Activated CD4-positive, alpha-beta T cell treated with anti-CD3 and anti-CD28 coated beads, Interleukin-2, amount 10 ng/mL, durations not matched to agents 7 days and 5 days (primary cell): ENCODE data around the gene LBHD2. TPM values are rescaled to one million over a fixed set of nuclear protein-coding genes. Genes with fewer than 3 reads are reported as not detected.

Experiments
- CTCF ChIA-PET: fragments of 350-600 bp; sonication (Branson Sonifier 250); formaldehyde crosslinking; loops from one replicate; lab custom pipeline; 2021; ENCODE audit warnings: antibody characterized with exemption; lab: Charles Lee
- POLR2A ChIA-PET: fragments of 350-600 bp; sonication (Branson Sonifier 250); formaldehyde crosslinking; loops from one replicate; lab custom pipeline; 2021; ENCODE audit warnings: antibody characterized with exemption; lab: Charles Lee
- DNase-seq: peaks from one replicate; pipeline ENCODE4 v3.0.0-alpha.2; 2020
- H3K27ac Mint-ChIP-seq: one replicate; pipeline ENCODE4 v1.8.0; 2021; ENCODE audit warnings: mild to moderate bottlenecking, moderate library complexity, mixed read lengths
- H3K27me3 Mint-ChIP-seq: one replicate; pipeline ENCODE4 v1.8.0; 2021; ENCODE audit warnings: mixed read lengths
- H3K36me3 Mint-ChIP-seq: one replicate; pipeline ENCODE4 v1.8.0; 2021; ENCODE audit warnings: low read depth, mixed read lengths
- H3K4me1 Mint-ChIP-seq: one replicate; pipeline ENCODE4 v1.8.0; 2021; ENCODE audit warnings: mixed read lengths
- H3K4me3 Mint-ChIP-seq: one replicate; pipeline ENCODE4 v1.8.0; 2021; ENCODE audit warnings: mild to moderate bottlenecking, moderate library complexity, mixed read lengths
- H3K9me3 Mint-ChIP-seq: one replicate; pipeline ENCODE4 v1.8.0; 2021; ENCODE audit warnings: mixed read lengths
- total RNA-seq, 2 experiments: library from RNA; stranded (reverse); gene quantifications; one replicate each; pipeline ENCODE4 v1.2.3, GENCODE V29; 2021

The LBHD2 gene
- total RNA-seq, 2 experiments from 2014 or later, result not detected

GRCh38 chr14:103087343-103087835 lies 3.4 kb downstream of the LBHD2 start:
- no peak for DNase-seq
- ChIA-PET CTCF (interaction anchor here (0.6 to 2.4 kb wide), 3 partner anchors 13 to 382 kb away, joined by 3 to 7 read pairs (median 5); no protein-coding TSS in a partner anchor), POLR2A (no interaction called here)
- H3K27me3 Mint-ChIP-seq, result peaks cover 6% of the 10 kb centered on the region
- H3K9me3 Mint-ChIP-seq, result no peaks in the 10 kb centered on the region
- peaks cover 3% of the 10 kb centered on the region for H3K4me1 Mint-ChIP-seq
- no peak overlapping the region for H3K27ac Mint-ChIP-seq
- no peak overlapping the region for H3K4me3 Mint-ChIP-seq
- H3K36me3 Mint-ChIP-seq, result no peaks in the 10 kb centered on the region

GRCh38 chr14:103088921-103089320 lies 4.9 kb downstream of the LBHD2 start:
- Mint-ChIP-seq H3K27ac (no peak overlapping the region), H3K4me3 (no peak overlapping the region), H3K4me1 (peaks cover 3% of the 10 kb centered on the region), H3K27me3 (peaks cover 6% of the 10 kb centered on the region), H3K9me3 (no peaks in the 10 kb centered on the region), H3K36me3 (no peaks in the 10 kb centered on the region)
- no peak for DNase-seq
- ChIA-PET CTCF (no interaction called here), POLR2A (no interaction called here)

DNA sequence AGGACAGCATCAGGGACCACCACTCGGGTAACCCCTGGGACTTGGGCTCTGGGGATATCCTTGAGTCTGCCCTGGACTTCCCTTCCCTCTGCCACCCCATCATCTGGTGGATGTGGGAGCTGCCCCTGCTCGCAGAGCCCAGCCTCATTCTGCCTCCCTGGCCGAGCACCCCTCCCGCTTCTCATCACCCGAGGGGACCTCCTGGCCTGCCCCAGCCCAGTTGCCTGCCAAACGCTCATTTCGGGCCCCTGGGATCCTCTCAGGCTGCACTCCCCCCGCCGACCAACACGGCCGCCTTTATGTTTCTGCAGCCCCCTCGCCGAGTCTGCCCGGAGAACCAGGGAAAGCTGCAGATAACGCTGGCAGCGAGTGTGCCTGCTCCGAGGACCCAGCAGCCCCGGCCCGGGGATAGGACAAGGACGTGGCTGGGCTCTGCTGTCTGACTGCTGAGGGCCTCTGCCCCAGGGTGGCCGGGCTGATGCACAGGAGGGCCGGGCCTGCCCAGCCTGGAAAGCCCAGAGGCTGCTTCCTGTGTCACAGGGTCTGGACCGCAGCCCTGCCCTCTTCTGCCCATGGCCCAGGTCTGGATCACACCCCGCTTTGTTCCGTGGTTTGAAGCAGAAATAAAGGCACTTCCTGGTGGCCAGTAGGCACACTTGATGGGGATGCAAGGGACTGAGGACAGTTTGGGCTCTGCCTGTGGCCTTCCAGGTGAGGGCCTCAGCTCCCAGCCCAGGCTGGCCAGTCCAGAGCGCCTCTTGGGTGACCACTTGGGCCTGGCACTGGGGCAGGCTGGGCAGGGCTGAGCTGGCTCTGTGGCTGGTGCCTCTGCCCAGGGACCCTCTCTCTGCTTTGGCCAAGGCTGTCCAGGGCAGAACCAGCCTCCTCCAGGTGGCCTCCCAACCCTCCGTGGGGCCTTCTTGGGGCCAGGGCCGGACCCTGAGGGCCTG lies 5.7 kb downstream of the LBHD2 start:
- H3K9me3 Mint-ChIP-seq, result no peaks in the 10 kb centered on the region
- POLR2A ChIA-PET, result no interaction called here
- peaks cover 3% of the 10 kb centered on the region for H3K4me1 Mint-ChIP-seq
- DNase-seq, result no peak
- CTCF ChIA-PET, result no interaction called here
- H3K36me3 Mint-ChIP-seq, result no peaks in the 10 kb centered on the region
- H3K27ac Mint-ChIP-seq, result no peak overlapping the region
- H3K4me3 Mint-ChIP-seq, result no peak overlapping the region
- H3K27me3 Mint-ChIP-seq, result peaks cover 3% of the 10 kb centered on the region

DNA sequence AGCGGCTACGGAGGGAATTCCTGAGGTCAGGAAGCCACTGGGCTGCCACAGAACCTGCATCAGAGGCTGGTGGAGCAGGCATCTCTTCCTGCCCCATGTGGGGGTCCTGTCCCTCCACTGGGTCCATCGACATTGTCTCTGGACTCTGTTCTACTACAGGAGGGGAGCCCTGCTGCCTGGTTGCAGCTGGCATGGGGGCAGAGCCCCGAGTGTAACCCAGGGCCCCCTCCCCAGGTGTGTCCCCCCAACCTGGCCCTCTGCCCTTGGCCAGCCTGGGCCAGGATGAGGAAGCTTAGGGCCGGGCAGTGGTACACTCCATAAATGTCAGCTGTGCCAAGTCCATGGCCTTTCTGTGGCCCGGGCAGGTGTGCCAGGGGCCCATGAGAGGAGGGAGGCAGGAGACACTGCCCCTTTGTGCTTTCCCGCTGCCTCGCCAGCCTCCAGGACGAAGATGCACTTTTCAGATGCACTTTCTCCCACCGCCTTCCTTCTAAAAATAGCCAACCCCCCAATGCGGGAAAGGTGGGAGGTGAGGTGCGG lies 6.5 kb downstream of the LBHD2 start:
- ChIA-PET CTCF (interaction anchor here (0.7 kb wide), 2 partner anchors 15 to 397 kb away, joined by 3 to 4 read pairs; no protein-coding TSS in a partner anchor), POLR2A (no interaction called here)
- H3K4me3 Mint-ChIP-seq, result peak overlapping the region; percentile 43
- no peaks in the 10 kb centered on the region for H3K36me3 Mint-ChIP-seq
- peaks cover 3% of the 10 kb centered on the region for H3K4me1 Mint-ChIP-seq
- H3K27me3 Mint-ChIP-seq, result peaks cover 1% of the 10 kb centered on the region
- H3K27ac Mint-ChIP-seq, result no peak overlapping the region
- DNase-seq, result no peak
- no peaks in the 10 kb centered on the region for H3K9me3 Mint-ChIP-seq

- no peak overlapping the region for H3K27ac Mint-ChIP-seq
- no peaks in the 10 kb centered on the region for H3K27me3 Mint-ChIP-seq
- DNase-seq, result peak; percentile 74
- no peaks in the 10 kb centered on the region for H3K36me3 Mint-ChIP-seq
- ChIA-PET POLR2A (no interaction called here), CTCF (interaction anchor here (0.7 kb wide), 2 partner anchors 14 to 398 kb away, joined by 3 to 4 read pairs; no protein-coding TSS in a partner anchor)
- no peaks in the 10 kb centered on the region for H3K9me3 Mint-ChIP-seq
- peak overlapping the region; percentile 43 for H3K4me3 Mint-ChIP-seq
- peaks cover 3% of the 10 kb centered on the region for H3K4me1 Mint-ChIP-seq
Measured at GRCh38 chr14:103091041-103091882, 7.3 kb downstream of the LBHD2 start.

- POLR2A ChIA-PET, result no interaction called here
- Mint-ChIP-seq H3K4me1 (peaks cover 3% of the 10 kb centered on the region), H3K27me3 (no peaks in the 10 kb centered on the region), H3K36me3 (no peaks in the 10 kb centered on the region), H3K4me3 (no peak overlapping the region), H3K27ac (peak overlapping the region; percentile 54), H3K9me3 (no peaks in the 10 kb centered on the region)
- no peak for DNase-seq
- CTCF ChIA-PET, result no interaction called here
Measured at GRCh38 chr14:103091883-103092222, 7.8 kb downstream of the LBHD2 start.

DNA sequence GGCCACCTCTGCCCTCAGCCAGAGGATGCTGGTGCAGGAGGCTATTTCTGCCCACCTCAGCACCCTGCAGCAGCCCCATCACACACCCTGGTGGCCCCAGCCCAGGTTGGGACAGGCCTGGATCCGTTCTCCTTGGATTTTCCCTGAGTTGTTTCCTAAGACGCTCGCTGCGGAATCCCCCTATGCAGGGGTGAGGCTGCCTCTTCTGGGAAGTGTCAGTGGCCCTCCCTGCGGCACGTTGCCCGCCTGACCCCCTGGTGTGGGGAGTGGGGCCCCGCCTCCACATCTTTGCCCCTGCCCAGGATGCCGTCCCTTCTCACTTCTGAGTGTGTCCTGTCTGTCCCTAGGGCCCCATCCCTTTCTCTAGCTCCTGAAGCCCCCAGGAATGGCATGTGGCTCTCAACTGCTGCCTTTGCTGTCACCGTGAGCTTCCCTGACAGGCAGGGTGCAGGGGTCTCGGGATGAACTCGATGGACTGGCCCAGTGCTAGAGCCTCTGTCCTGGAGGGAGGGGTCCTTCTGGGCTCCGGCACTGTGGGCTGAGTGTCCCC lies 9.9 kb downstream of the LBHD2 start:
- no peak for DNase-seq
- H3K4me1 Mint-ChIP-seq, result peaks cover 3% of the 10 kb centered on the region
- CTCF ChIA-PET, result interaction anchor here (1.5 kb wide), 1 partner anchor 11 kb away, joined by 7 read pairs; no protein-coding TSS in a partner anchor
- no peak overlapping the region for H3K27ac Mint-ChIP-seq
- H3K27me3 Mint-ChIP-seq, result no peaks in the 10 kb centered on the region
- no peak overlapping the region for H3K4me3 Mint-ChIP-seq
- POLR2A ChIA-PET, result no interaction called here
- no peaks in the 10 kb centered on the region for H3K36me3 Mint-ChIP-seq
- H3K9me3 Mint-ChIP-seq, result no peaks in the 10 kb centered on the region

GRCh38 chr14:103094406-103095209 lies 10.6 kb downstream of the LBHD2 start, which contains the start of gene EXOC3L4:
TSS of gene EXOC3L4 (plus strand) at chr14:103094725. CDS start at chr14:103100220, 5,495 bp downstream.
- ChIA-PET POLR2A (no interaction called here), CTCF (interaction anchor here (1.5 kb wide), 1 partner anchor 10 kb away, joined by 7 read pairs; no protein-coding TSS in a partner anchor)
- Mint-ChIP-seq H3K36me3 (no peaks in the 10 kb centered on the region), H3K9me3 (no peaks in the 10 kb centered on the region), H3K4me1 (peaks cover 3% of the 10 kb centered on the region), H3K4me3 (no peak within 1 kb of the TSS), H3K27ac (peak within 1 kb of the TSS; percentile 68), H3K27me3 (no peaks in the 10 kb centered on the region)
- no peak for DNase-seq

DNA sequence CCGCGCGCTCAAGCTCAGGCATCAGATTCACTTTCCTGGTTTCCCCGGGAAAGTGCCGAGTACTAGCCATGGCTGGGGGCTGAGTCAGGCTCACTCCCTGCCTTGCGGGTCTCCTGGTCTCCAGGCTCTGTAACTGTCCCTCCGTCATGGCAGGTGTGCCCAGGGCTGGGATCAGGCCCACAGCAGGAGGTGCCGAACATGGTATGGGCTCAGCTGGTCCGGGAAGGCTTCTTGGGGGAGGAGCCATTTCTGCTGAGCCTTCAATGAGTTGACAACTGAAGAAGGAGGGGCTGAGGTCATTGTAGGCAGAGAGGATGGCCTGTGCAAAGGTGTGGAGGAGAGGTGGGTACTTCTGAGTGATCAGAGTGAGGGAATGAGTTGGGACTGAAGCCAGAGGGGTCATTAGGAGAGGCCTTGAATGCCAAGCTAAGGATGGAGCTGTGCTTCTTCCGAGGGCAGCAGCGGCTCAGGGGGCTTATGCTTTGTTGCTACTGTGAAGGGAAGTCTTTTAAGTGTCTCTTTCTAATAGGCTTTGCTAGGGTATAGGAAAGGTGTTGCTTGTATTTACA lies 11.3 kb downstream of the LBHD2 start:
- Mint-ChIP-seq H3K9me3 (no peaks in the 10 kb centered on the region), H3K4me3 (no peak overlapping the region), H3K27ac (no peak overlapping the region), H3K27me3 (no peaks in the 10 kb centered on the region), H3K36me3 (no peaks in the 10 kb centered on the region), H3K4me1 (peaks cover 3% of the 10 kb centered on the region)
- ChIA-PET POLR2A (no interaction called here), CTCF (interaction anchor here (1.5 to 1.7 kb wide), 2 partner anchors 10 kb away, joined by 7 to 16 read pairs; no protein-coding TSS in a partner anchor)
- no peak for DNase-seq

DNA sequence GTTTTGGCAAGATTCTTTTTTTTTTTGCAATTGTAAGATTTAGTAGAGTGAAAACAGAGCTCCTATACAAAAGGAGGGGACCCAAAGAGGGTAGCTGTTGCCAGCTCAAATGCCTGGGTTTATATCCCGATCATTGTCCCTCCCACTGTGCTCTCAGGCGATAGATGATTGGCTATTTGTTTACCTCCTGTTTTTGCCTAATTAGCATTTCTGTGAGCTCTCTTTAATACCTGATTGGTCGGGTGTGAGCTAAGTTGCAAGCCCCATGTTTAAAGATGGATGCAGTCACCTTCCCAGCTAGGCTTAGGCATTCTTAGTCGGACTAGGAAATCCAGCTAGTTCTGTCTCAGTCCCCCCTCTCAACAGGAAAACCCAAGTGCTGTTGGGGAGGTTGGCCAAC lies 12.4 kb downstream of the LBHD2 start:
- ChIA-PET POLR2A (no interaction called here), CTCF (interaction anchor here (0.7 to 1.7 kb wide), 4 partner anchors 9 to 196 kb away, joined by 3 to 16 read pairs (median 4); no protein-coding TSS in a partner anchor)
- peaks cover 3% of the 10 kb centered on the region for H3K27me3 Mint-ChIP-seq
- no peaks in the 10 kb centered on the region for H3K4me1 Mint-ChIP-seq
- no peaks in the 10 kb centered on the region for H3K36me3 Mint-ChIP-seq
- H3K4me3 Mint-ChIP-seq, result no peak overlapping the region
- DNase-seq, result no peak
- H3K27ac Mint-ChIP-seq, result no peak overlapping the region
- no peaks in the 10 kb centered on the region for H3K9me3 Mint-ChIP-seq

GRCh38 chr14:103097244-103097993 lies 13.4 kb downstream of the LBHD2 start:
- Mint-ChIP-seq H3K27me3 (peaks cover 11% of the 10 kb centered on the region), H3K4me3 (no peak overlapping the region), H3K27ac (no peak overlapping the region), H3K9me3 (no peaks in the 10 kb centered on the region), H3K36me3 (no peaks in the 10 kb centered on the region), H3K4me1 (no peaks in the 10 kb centered on the region)
- CTCF ChIA-PET, result interaction anchor here (1.2 kb wide), 1 partner anchor 19 kb away, joined by 4 read pairs; no protein-coding TSS in a partner anchor
- POLR2A ChIA-PET, result no interaction called here
- no peak for DNase-seq
